ENCODE measurements around the gene AATK. TPM values are rescaled to one million over a fixed set of nuclear protein-coding genes. Genes with fewer than 3 reads are reported as not detected.

The AATK gene
- polyA plus RNA-seq, 1 donor (not counting 4 experiments of a cell fraction or from before 2014, with no cell fraction given): 0.16 TPM

- dilution Hi-C loops (cut with MboI; ENCODE audit: extremely low pct_ligation_motif_present, low sequenced_read_pairs): no loop called here
Measured at GRCh38 chr17:81137248-81137647, 28.8 kb downstream of the AATK start.

GRCh38 chr17:81136366-81136765, 29.7 kb downstream of the AATK start:
- Histone ChIP-seq H3K9me1 (ENCODE audit: control insufficient read depth, extremely low read depth, insufficient read depth, low read length) (no peaks in the 10 kb centered on the region), H3K36me3 (ENCODE audit: control insufficient read depth in 2 of 2, extremely low read depth in 1 of 2, insufficient read depth in 2 of 2, low read length in 2 of 2) (no peaks in the 10 kb centered on the region), H3K9ac (ENCODE audit: control insufficient read depth, extremely low read depth, insufficient read depth, low read length) (no peak overlapping the region), H2AFZ (ENCODE audit: control insufficient read depth, low read length) (no peak overlapping the region), H4K20me1 (ENCODE audit: control insufficient read depth, extremely low read depth, insufficient read depth, low read length) (no peaks in the 10 kb centered on the region), H3K4me2 (ENCODE audit: control insufficient read depth, extremely low read depth, insufficient read depth, low read depth, low read length) (no peak overlapping the region), H3K9me3 (ENCODE audit: control insufficient read depth, low read depth, low read length) (peaks cover 7% of the 10 kb centered on the region), H3K27ac (ENCODE audit: control insufficient read depth, insufficient read depth, low read length) (no peak overlapping the region), H3K79me2 (ENCODE audit: control insufficient read depth, insufficient read depth, low read length) (no peaks in the 10 kb centered on the region), H3K4me3 (ENCODE audit: control insufficient read depth in 2 of 3, extremely low read depth in 1 of 3, insufficient read depth in 2 of 3, low read depth in 1 of 3, low read length in 3 of 3) (no peak overlapping the region), H3K4me1 (ENCODE audit: control insufficient read depth, extremely low read depth, insufficient read depth, low read length) (no peaks in the 10 kb centered on the region), H3K27me3 (ENCODE audit: control insufficient read depth, extremely low read depth, insufficient read depth, low read length) (peaks cover 25% of the 10 kb centered on the region)
- FAIRE-seq: no peak
- no peak for TF ChIP-seq CTCF (optimal IDR thresholded peaks at IDR 0.05 in 1 of 3, IDR thresholded peaks at IDR 0.05 in 1 of 3, conservative IDR thresholded peaks at IDR 0.05 in 1 of 3; ENCODE audit: extremely low read depth in 1 of 3, insufficient read depth in 2 of 3, low read length in 3 of 3)
- TF ChIP-seq EZH2 (IDR thresholded peaks at IDR 0.05; ENCODE audit: low read length): no peak
- no peak for DNase-seq (ENCODE audit: low read depth, low spot score)
- dilution Hi-C loops (cut with MboI; ENCODE audit: extremely low pct_ligation_motif_present, low sequenced_read_pairs): no loop called here

More at GRCh38 chr17:81137248-81137647, 28.8 kb downstream of the AATK start:
- Histone ChIP-seq H3K9ac (ENCODE audit: control insufficient read depth, extremely low read depth, insufficient read depth, low read length) (no peak overlapping the region), H3K4me2 (ENCODE audit: control insufficient read depth, extremely low read depth, insufficient read depth, low read depth, low read length) (no peak overlapping the region), H3K4me1 (ENCODE audit: control insufficient read depth, extremely low read depth, insufficient read depth, low read length) (no peaks in the 10 kb centered on the region), H4K20me1 (ENCODE audit: control insufficient read depth, extremely low read depth, insufficient read depth, low read length) (no peaks in the 10 kb centered on the region), H3K9me3 (ENCODE audit: control insufficient read depth, low read depth, low read length) (peaks cover 7% of the 10 kb centered on the region), H3K9me1 (ENCODE audit: control insufficient read depth, extremely low read depth, insufficient read depth, low read length) (no peaks in the 10 kb centered on the region), H3K36me3 (ENCODE audit: control insufficient read depth in 2 of 2, extremely low read depth in 1 of 2, insufficient read depth in 2 of 2, low read length in 2 of 2) (no peaks in the 10 kb centered on the region), H3K4me3 (ENCODE audit: control insufficient read depth in 2 of 3, extremely low read depth in 1 of 3, insufficient read depth in 2 of 3, low read depth in 1 of 3, low read length in 3 of 3) (no peak overlapping the region), H2AFZ (ENCODE audit: control insufficient read depth, low read length) (no peak overlapping the region), H3K79me2 (ENCODE audit: control insufficient read depth, insufficient read depth, low read length) (no peaks in the 10 kb centered on the region), H3K27ac (ENCODE audit: control insufficient read depth, insufficient read depth, low read length) (no peak overlapping the region), H3K27me3 (ENCODE audit: control insufficient read depth, extremely low read depth, insufficient read depth, low read length) (peaks cover 26% of the 10 kb centered on the region)
- no peak for TF ChIP-seq CTCF (optimal IDR thresholded peaks at IDR 0.05 in 1 of 3, IDR thresholded peaks at IDR 0.05 in 1 of 3, conservative IDR thresholded peaks at IDR 0.05 in 1 of 3; ENCODE audit: extremely low read depth in 1 of 3, insufficient read depth in 2 of 3, low read length in 3 of 3)
- no peak for TF ChIP-seq EZH2 (IDR thresholded peaks at IDR 0.05; ENCODE audit: low read length)
- no peak for FAIRE-seq
- no peak for DNase-seq (ENCODE audit: low read depth, low spot score)

Data from keratinocyte (primary cell).